Left ventricle myocardium inferior (tissue), 1 donor: Measurements from ENCODE around the gene DGKH. TPM values are rescaled to one million over a fixed set of nuclear protein-coding genes. Genes with fewer than 3 reads are reported as not detected.
A peak's percentile ranks its signal among the peaks of the same experiment; 100 is the strongest.

Experiments used
- DNase-seq: peaks from one replicate; pipeline ENCODE4 v3.0.0-alpha.2; 2020
- H3K27ac ChIP-seq: fragments of 200-600 bp; replicated peaks from 2 replicates; pipeline ENCODE4 v1.8.0; 2021
- H3K27me3 ChIP-seq: fragments of 200-600 bp; 2 replicates; pipeline ENCODE4 v1.8.0; 2021; ENCODE audit warnings: low read depth
- H3K36me3 ChIP-seq: fragments of 200-600 bp; 2 replicates; pipeline ENCODE4 v1.8.0; 2021
- H3K4me1 ChIP-seq: fragments of 200-600 bp; 2 replicates; pipeline ENCODE4 v1.8.0; 2021
- H3K4me3 ChIP-seq: fragments of 200-600 bp; 2 replicates; pipeline ENCODE4 v1.8.0; 2021; ENCODE audit warnings: mild to moderate bottlenecking, moderate library complexity
- H3K9me3 ChIP-seq: fragments of 200-600 bp; replicated peaks from 2 replicates; pipeline ENCODE4 v1.8.0; 2021
- CTCF ChIP-seq: fragments of 200-600 bp; IDR thresholded peaks from 2 replicates; pipeline ENCODE4 v1.8.0; 2021; ENCODE audit warnings: antibody characterized with exemption, mild to moderate bottlenecking, borderline replicate concordance
- intact Hi-C: fragments of 100-400 bp; cut with micrococcal nuclease; formaldehyde crosslinking; loops from one replicate; pipeline ENCODE4 v1.11.0; 2022
- total RNA-seq: library from RNA; stranded (reverse); fragmentation: NEBNext Ultra II Directional; extraction: Animal tissue kit (Norgen Biotek cat#: 25700); gene quantifications from one replicate; pipeline ENCODE4 v1.2.1, GENCODE V29; 2021
- donor health status: DM: no; HTN: yes; CAD: no; lungs with severe emphysema.

The DGKH gene
- total RNA-seq, 1 donor from 2014 or later: 4.8 TPM

- no peak for TF ChIP-seq CTCF
- no peaks in the 10 kb centered on the region for H3K36me3 ChIP-seq
- peak overlapping the region; percentile 28 for H3K27ac ChIP-seq
- DNase-seq: no peak
- intact Hi-C loops: no loop called here
- H3K4me1 ChIP-seq: peaks cover 15% of the 10 kb centered on the region
- no peaks in the 10 kb centered on the region for H3K9me3 ChIP-seq
- H3K4me3 ChIP-seq: no peak overlapping the region
- H3K27me3 ChIP-seq: no peaks in the 10 kb centered on the region
Observed at GRCh38 chr13:42073683-42074082, 25.2 kb downstream of the DGKH start.

DNA sequence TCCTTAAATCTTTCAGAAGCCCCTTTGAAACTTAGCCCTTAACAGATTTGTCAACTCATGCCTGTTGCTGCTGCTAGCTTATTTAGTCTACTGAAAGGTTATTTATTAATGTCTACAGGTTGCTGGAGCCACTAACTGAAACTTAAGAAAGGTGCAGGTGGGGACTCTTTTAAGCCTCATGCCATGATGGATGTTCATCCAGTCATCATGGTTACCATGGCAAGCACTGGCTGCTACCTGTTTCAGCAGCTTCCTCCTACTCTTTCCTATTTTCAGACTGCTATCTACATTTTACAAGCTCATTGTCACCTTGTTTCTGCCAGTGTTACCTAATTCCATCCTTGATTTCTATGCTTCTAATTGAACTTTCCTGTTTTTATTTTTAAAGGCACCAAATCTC lies 27.1 kb downstream of the DGKH start:
- Histone ChIP-seq H3K4me1 (peaks cover 15% of the 10 kb centered on the region), H3K36me3 (no peaks in the 10 kb centered on the region), H3K9me3 (no peaks in the 10 kb centered on the region), H3K27ac (no peak overlapping the region), H3K4me3 (no peak overlapping the region), H3K27me3 (no peaks in the 10 kb centered on the region)
- DNase-seq: no peak
- intact Hi-C loops: no loop called here
- TF ChIP-seq CTCF: no peak

DNA sequence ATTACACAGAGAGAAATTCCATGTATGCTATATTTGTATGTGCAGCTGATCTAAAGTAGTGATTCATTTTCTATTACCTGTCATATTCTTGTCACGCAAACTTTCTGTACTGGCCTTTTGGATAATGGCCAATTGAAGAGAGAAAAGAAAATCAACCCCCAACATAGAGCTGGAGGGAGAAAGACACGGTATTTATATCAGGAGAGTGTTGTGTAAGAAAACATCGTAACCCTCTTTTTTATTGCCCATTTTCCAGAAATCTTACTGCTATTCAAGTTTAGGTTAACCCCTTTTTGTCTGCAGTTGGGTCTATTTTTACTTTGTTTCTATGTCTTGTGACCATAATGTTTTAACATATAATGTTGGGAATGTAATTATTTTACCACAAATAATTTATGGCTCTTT lies 27.9 kb downstream of the DGKH start:
- Histone ChIP-seq H3K4me1 (peaks cover 15% of the 10 kb centered on the region), H3K36me3 (no peaks in the 10 kb centered on the region), H3K27me3 (no peaks in the 10 kb centered on the region), H3K9me3 (no peaks in the 10 kb centered on the region), H3K4me3 (no peak overlapping the region), H3K27ac (no peak overlapping the region)
- intact Hi-C loops: no loop called here
- TF ChIP-seq CTCF: no peak
- DNase-seq: no peak

DNA sequence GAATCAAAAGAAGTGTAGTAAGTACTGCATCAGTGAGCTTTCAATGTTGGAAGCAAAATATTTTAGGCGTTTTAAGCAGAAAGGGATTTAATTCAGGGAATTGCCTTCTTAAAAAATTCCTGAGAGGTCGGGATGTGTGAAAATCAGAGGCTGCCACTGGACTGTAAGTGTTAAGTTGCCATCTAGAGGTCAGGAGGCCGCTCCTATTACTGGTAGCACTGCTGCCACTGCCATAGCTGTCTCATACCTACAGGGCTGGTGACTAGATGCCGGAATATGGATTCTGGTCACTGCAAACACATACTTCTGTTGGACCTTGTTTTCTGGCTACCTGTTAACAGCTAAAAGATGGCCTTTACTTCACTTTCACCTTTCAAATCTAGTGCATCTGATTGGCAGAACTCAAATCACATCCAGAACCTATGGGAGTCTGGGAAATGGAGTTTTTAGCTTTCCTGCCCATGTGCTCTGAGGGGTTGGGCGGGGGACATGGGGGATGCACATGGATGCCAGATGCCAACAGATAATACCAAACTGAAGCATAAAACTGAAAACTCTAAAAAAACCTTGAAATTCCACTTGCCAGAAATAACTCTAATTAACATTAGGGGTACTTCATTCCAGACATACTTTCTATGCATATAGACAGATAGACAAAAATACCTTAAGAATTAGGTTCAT lies 29.8 kb downstream of the DGKH start:
- no peaks in the 10 kb centered on the region for H3K27me3 ChIP-seq
- no peak for DNase-seq
- H3K27ac ChIP-seq: no peak overlapping the region
- H3K4me3 ChIP-seq: no peak overlapping the region
- peak; percentile 49 for TF ChIP-seq CTCF
- H3K4me1 ChIP-seq: peaks cover 15% of the 10 kb centered on the region
- H3K36me3 ChIP-seq: peaks cover 4% of the 10 kb centered on the region
- peaks cover 5% of the 10 kb centered on the region for H3K9me3 ChIP-seq
- intact Hi-C loops: no loop called here

- Histone ChIP-seq H3K4me1 (no peaks in the 10 kb centered on the region), H3K27ac (no peak overlapping the region), H3K4me3 (no peak overlapping the region), H3K9me3 (peaks cover 8% of the 10 kb centered on the region), H3K36me3 (peaks cover 4% of the 10 kb centered on the region), H3K27me3 (no peaks in the 10 kb centered on the region)
- DNase-seq: no peak
- no peak for TF ChIP-seq CTCF
- intact Hi-C loops: no loop called here
Observed at GRCh38 chr13:42083138-42083770, 34.8 kb downstream of the DGKH start.
